OCI-LY3 (cell line): ENCODE results near the gene CDH4.

ENCODE experiments used
- H2AFZ ChIP-seq: fragments of 200-600, 300-600 bp; shearing (Covaris generic); 2 replicates; pipeline ENCODE4 v1.6.0; 2014; ENCODE audit warnings: antibody characterized with exemption, low read depth, low read length
- H3K27ac ChIP-seq: fragments of 200-600, 300-600 bp; sonication (generic); 2 replicates; pipeline ENCODE4 v1.5.1; 2014; ENCODE audit warnings: mild to moderate bottlenecking, low read length, moderate library complexity, mixed read lengths
- H3K27me3 ChIP-seq: fragments of 200-600, 300-600 bp; sonication (generic); 2 replicates; pipeline ENCODE4 v1.6.1; 2014; ENCODE audit warnings: low read depth, low read length, mixed read lengths
- H3K36me3 ChIP-seq: fragments of 200-600, 300-600 bp; sonication (generic); replicated peaks from 2 replicates; pipeline ENCODE3; 2014; ENCODE audit warnings: low read depth, low read length, mixed read lengths
- H3K4me1 ChIP-seq: fragments of 300-600, 200-600 bp; sonication (generic); 2 replicates; pipeline ENCODE4 v1.6.1; 2014; ENCODE audit warnings: low read length, mixed read lengths
- H3K4me2 ChIP-seq: fragments of 200-600, 300-600 bp; sonication (generic); 2 replicates; pipeline ENCODE4 v1.6.1; 2014; ENCODE audit warnings: low read length, mixed read lengths
- H3K4me3 ChIP-seq: fragments of 300-600, 200-600 bp; sonication (generic); 2 replicates; pipeline ENCODE4 v1.5.1; 2014; ENCODE audit warnings: antibody characterized with exemption, mild to moderate bottlenecking, low read length, moderate library complexity
- H3K79me2 ChIP-seq: fragments of 300-600, 200-600 bp; shearing (Covaris generic); 2 replicates; pipeline ENCODE4 v1.6.1; 2014; ENCODE audit warnings: mild to moderate bottlenecking, low read length, mixed read lengths
- H3K9ac ChIP-seq: fragments of 300-600, 200-600 bp; shearing (Covaris generic); 2 replicates; pipeline ENCODE4 v1.6.0; 2014; ENCODE audit warnings: mild to moderate bottlenecking, low read length, moderate library complexity
- H3K9me3 ChIP-seq: fragments of 200-600, 300-600 bp; shearing (Covaris generic); 2 replicates; pipeline ENCODE4 v1.6.1; 2014; ENCODE audit warnings: low read length, mixed read lengths; ENCODE audit not compliant: insufficient read depth
- H4K20me1 ChIP-seq: fragments of 200-600, 300-600 bp; sonication (generic); 2 replicates; pipeline ENCODE4 v1.6.1; 2016; ENCODE audit warnings: low read length, mixed read lengths; ENCODE audit not compliant: insufficient read depth
- CTCF ChIP-seq: fragments of 200-600, 300-600 bp; sonication (generic); IDR thresholded peaks from 2 replicates; pipeline ENCODE4 v1.5.1; 2014; ENCODE audit warnings: antibody characterized with exemption, low read length, low read depth
- EZH2phosphoT487 ChIP-seq: fragments of 200-600 bp; shearing (Covaris generic); IDR thresholded peaks from 2 replicates; pipeline ENCODE4 v1.6.1; 2018; ENCODE audit warnings: antibody characterized with exemption, mixed run types, low read depth

The CDH4 gene

DNA sequence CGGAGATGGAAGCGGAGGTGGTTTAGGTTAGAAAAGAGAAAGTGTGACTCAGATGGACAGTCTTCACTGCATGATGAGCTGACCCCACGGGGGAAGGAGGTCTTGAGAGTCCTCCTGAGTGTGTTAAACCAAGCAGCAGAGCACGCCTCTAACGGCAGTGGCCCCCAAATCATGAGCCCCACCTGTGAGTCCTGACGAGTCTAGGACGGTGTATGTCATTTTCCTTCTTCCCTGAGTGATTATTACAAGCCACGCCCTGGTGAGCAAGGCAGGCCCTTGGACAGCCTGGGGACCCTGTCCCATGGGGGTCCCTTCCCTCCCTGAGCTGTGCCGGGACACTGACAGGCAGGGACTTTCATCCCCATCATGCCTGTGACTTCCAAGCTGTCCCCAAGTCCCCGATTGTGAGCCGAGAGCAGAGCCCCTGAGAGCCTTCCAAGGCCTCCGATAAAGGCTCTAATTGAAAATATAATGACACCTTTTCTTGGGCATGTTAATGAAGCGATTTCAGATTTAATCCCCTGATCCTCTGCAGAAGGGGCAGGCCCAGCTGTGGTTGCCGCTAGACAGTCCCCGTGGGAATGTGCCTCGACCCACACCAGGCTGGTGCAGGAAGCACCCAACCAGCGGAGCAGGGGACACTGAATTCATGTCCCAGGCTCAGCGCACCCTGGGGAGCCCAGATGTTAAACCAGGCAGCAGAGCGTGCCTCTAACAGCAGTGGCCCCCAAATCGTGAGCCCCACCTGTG is 493.5 kb downstream of the CDH4 start:
- no peak overlapping the region for H3K27ac ChIP-seq
- H3K36me3 ChIP-seq: no peaks in the 10 kb centered on the region
- TF ChIP-seq CTCF (no peak), EZH2phosphoT487 (no peak)
- H3K4me2 ChIP-seq: no peak overlapping the region
- no peak overlapping the region for H3K9ac ChIP-seq
- no peaks in the 10 kb centered on the region for H4K20me1 ChIP-seq
- no peaks in the 10 kb centered on the region for H3K79me2 ChIP-seq
- H2AFZ ChIP-seq: no peak overlapping the region
- no peaks in the 10 kb centered on the region for H3K4me1 ChIP-seq
- H3K9me3 ChIP-seq: no peaks in the 10 kb centered on the region
- no peaks in the 10 kb centered on the region for H3K27me3 ChIP-seq
- no peak overlapping the region for H3K4me3 ChIP-seq

- H3K27ac ChIP-seq: no peak overlapping the region
- no peaks in the 10 kb centered on the region for H3K79me2 ChIP-seq
- H3K9me3 ChIP-seq: no peaks in the 10 kb centered on the region
- H2AFZ ChIP-seq: no peak overlapping the region
- no peaks in the 10 kb centered on the region for H3K27me3 ChIP-seq
- H3K4me3 ChIP-seq: no peak overlapping the region
- no peak overlapping the region for H3K4me2 ChIP-seq
- H4K20me1 ChIP-seq: no peaks in the 10 kb centered on the region
- H3K36me3 ChIP-seq: no peaks in the 10 kb centered on the region
- TF ChIP-seq CTCF (no peak), EZH2phosphoT487 (no peak)
- no peak overlapping the region for H3K9ac ChIP-seq
- no peaks in the 10 kb centered on the region for H3K4me1 ChIP-seq
These were observed 494.1 kb downstream of the CDH4 start for GRCh38 chr20:61746147-61746646.

GRCh38 chr20:61746781-61747180 is 494.7 kb downstream of the CDH4 start:
- Histone ChIP-seq H2AFZ (no peak overlapping the region), H3K36me3 (no peaks in the 10 kb centered on the region), H3K4me2 (no peak overlapping the region)

GRCh38 chr20:61748376-61748775 is 496.3 kb downstream of the CDH4 start:
- Histone ChIP-seq H2AFZ (no peak overlapping the region), H3K36me3 (no peaks in the 10 kb centered on the region), H4K20me1 (no peaks in the 10 kb centered on the region), H3K4me3 (no peak overlapping the region), H3K4me1 (no peaks in the 10 kb centered on the region), H3K79me2 (no peaks in the 10 kb centered on the region), H3K4me2 (no peak overlapping the region), H3K9me3 (no peaks in the 10 kb centered on the region), H3K27me3 (no peaks in the 10 kb centered on the region), H3K27ac (no peak overlapping the region), H3K9ac (no peak overlapping the region)
- TF ChIP-seq EZH2phosphoT487 (no peak), CTCF (no peak)

More at GRCh38 chr20:61746781-61747180, 494.7 kb downstream of the CDH4 start:
- Histone ChIP-seq H4K20me1 (no peaks in the 10 kb centered on the region), H3K9ac (no peak overlapping the region), H3K79me2 (no peaks in the 10 kb centered on the region), H3K9me3 (no peaks in the 10 kb centered on the region), H3K27ac (no peak overlapping the region), H3K4me1 (no peaks in the 10 kb centered on the region), H3K4me3 (no peak overlapping the region), H3K27me3 (no peaks in the 10 kb centered on the region)
- TF ChIP-seq CTCF: no peak
- TF ChIP-seq EZH2phosphoT487: no peak
